Frontal cortex (tissue), 4 donors: Measurements from ENCODE around the gene BCAP31. TPM values are rescaled to one million over a fixed set of nuclear protein-coding genes. Genes with fewer than 3 reads are reported as not detected.
"Not testable (repeated sequence)": the region's sequence is repeated elsewhere in the genome, so short reads cannot be mapped to it uniquely, and the experiment has no call there.

Source experiments
- DNase-seq, 2 donors: peaks; one replicate each; pipeline ENCODE4 v3.0.0; 2012; ENCODE audit warnings: low spot score in 2 of 2
- FAIRE-seq: peaks from 2 replicates; lab custom pipeline; 2012; peaks lifted over from hg19 to GRCh38; lab: Jason Lieb, UNC
- total RNA-seq: library from RNA; depleted of rRNA; stranded (reverse); fragments of >200 nt; gene quantifications from one replicate; pipeline ENCODE4 v1.2.3, GENCODE V29; 2014
- donor health status: control.
- donor health status: control.
- donor health status: control.

The BCAP31 gene
- total RNA-seq, 1 donor from 2014 or later = 57.5 TPM

GRCh38 chrX:153688071-153688470, 36.1 kb downstream of the BCAP31 start:
- DNase-seq (no peak), FAIRE-seq (no peak)

- no peak for FAIRE-seq
Measured at GRCh38 chrX:153687121-153688039, 36.8 kb downstream of the BCAP31 start, which contains the start of gene SLC6A8. SLC6A8 (plus strand) TSS chrX:153687926; CDS start chrX:153688575, 649 bp downstream.

GRCh38 chrX:153686711-153687110, 37.5 kb downstream of the BCAP31 start:
- DNase-seq (no peak), FAIRE-seq (no peak)

More at GRCh38 chrX:153687121-153688039, 36.8 kb downstream of the BCAP31 start, which contains the start of gene SLC6A8:
- peak; percentile 79 to 85 for DNase-seq

- DNase-seq (no peak), FAIRE-seq (no peak)
Measured at GRCh38 chrX:153685751-153686696, 38.2 kb downstream of the BCAP31 start.

GRCh38 chrX:153685156-153685536, 39.0 kb downstream of the BCAP31 start:
- DNase-seq (no peak), FAIRE-seq (no peak)

- FAIRE-seq (no peak), DNase-seq (no peak)
Measured at GRCh38 chrX:153684467-153685155, 39.6 kb downstream of the BCAP31 start.

GRCh38 chrX:153683486-153683885, 40.7 kb downstream of the BCAP31 start:
- DNase-seq, FAIRE-seq: not testable (repeated sequence)

- FAIRE-seq = no peak
Measured at GRCh38 chrX:153681175-153681574, 43.0 kb downstream of the BCAP31 start.

GRCh38 chrX:153674219-153674851, 49.9 kb downstream of the BCAP31 start:
- FAIRE-seq = no peak
- DNase-seq = no peak

More at GRCh38 chrX:153681175-153681574, 43.0 kb downstream of the BCAP31 start:
- no peak for DNase-seq

GRCh38 chrX:153673428-153674218, 50.6 kb downstream of the BCAP31 start, which contains the start of gene PNCK:
PNCK (minus strand) TSS chrX:153673813; CDS start chrX:153673076, 737 bp downstream.
- FAIRE-seq = no peak

GRCh38 chrX:153672531-153673427, 51.4 kb downstream of the BCAP31 start:
- no peak for FAIRE-seq
- DNase-seq = peak in 1 of 2 donors; percentile 36

More at GRCh38 chrX:153673428-153674218, 50.6 kb downstream of the BCAP31 start, which contains the start of gene PNCK:
- DNase-seq = no peak

- DNase-seq = no peak
- no peak for FAIRE-seq
Measured at GRCh38 chrX:153671589-153672530, 52.3 kb downstream of the BCAP31 start.

- FAIRE-seq = no peak
- no peak for DNase-seq
Measured at GRCh38 chrX:153670748-153671588, 53.2 kb downstream of the BCAP31 start.

GRCh38 chrX:153669901-153670731, 54.1 kb downstream of the BCAP31 start:
- DNase-seq (no peak), FAIRE-seq (no peak)
